KBM-7 (cell line): ENCODE results near the gene NCOA5.

Experiments
- DNase-seq: peaks from one replicate; pipeline ENCODE4 v3.0.0-alpha.2; 2015
- in situ Hi-C: fragments of 300-500 bp; cut with MboI; formaldehyde crosslinking; loops from 2 replicates; pipeline ENCODE4 v1.14.3; 2020; ENCODE audit warnings: low sequenced_read_pairs, low pct_unique_long_range_greater_than_20kb, mixed read lengths

Gene NCOA5

DNA sequence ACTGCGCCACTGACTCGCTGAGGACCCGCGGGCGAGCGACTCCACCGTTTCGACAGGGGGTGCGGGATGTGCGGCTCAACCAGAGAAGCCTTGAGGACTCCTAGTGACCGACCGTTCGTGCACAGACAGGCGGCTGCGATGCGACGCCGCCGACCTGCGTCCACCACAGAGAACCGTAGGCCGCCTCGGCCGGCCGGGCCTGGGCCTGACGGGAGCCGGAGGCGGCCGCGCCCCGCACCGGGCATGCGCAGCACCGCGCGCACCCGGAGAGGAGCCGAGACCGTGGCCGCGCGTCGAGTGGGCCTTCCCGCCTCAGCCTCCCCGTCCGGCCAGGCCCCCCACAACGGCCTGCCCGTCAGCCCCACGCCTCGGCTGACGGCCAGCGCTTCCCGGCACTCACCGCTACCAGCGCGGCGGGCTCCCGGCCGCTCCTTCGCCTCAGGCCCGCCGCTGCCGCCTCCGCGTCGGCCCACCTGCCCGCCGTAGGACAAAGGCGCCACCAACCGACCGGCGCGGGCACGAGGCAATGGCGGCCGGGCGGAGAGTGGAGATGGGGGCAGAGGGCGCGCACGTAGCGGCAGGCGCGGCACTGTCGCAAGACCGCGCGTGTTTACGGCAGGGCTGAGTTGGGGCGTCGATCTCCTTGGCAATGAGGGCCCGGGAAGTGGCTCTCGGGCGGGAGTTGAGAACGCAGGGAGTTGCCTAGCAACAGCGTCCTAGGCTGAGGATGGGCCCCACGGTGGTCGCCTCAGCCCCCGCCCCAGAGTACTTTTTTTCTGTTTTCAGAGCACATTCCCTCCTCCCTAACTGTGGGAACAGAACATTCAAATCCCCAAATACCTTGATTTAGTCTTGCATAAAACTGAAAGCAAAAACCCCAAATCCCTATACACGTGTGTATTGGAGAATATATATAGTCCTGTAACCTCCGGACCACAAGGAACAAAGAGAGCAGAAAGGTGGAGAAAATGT is at the start of gene NCOA5:
Gene NCOA5, minus strand, starts transcription at position 546 of the 972 bp plus-strand sequence. CDS start 10,538 bp downstream, outside the sequence.
- in situ Hi-C loops, result no loop called here
- peak; percentile 97 for DNase-seq

DNA sequence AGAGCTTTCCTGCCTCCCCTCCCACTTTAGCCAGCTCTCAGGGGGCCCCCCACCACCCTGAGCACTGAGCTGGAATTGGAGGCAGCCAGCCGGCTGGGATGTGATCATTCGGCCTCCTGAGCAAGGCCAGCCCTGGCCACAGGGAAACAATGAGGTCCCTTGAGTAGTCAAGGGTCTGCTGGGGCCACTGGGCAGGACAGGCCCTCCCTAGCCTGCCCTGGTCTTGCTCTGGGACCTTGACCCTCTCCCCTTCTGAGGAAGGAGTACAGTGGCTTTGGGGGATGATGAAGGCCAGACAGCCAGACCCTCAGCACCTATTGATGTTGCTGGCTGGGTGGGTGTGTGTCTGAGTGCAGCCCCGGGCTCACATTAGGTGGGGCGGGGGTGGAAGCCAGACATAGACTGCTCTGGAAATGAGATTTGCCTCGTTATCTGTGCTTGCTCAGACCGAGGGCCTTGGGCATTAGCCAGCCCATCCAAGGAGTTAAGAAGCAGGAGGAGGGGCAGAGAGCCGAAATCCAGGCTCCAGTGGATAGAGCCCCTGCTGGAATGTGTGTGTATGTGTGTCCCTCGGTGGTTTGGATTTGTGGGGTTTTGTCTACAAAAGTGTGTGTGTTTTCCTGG is 49.6 kb upstream of the NCOA5 start:
- DNase-seq, result no peak
- in situ Hi-C loops, result loop anchor here (25.0 kb wide), 1 partner anchor 298 kb away; no protein-coding TSS in a partner anchor

DNA sequence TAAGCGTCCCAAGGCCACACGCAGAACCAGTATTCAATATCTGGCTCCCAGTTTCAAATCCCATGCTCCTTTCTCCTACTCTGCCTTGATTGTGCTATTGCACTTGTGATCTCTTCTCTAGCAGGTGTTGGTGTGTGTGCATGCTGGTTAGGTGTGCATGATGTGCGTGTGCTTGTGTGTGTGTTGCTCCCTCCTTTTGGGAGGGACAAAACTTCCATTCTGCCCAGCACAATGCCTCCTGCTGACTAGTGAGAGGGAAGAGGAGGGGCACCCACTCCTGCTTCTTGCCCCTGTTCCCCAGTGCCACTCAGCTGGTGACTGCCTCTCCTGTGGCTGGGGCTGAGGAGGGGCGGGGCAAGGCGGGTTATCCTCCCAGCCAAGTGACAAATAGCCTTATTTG is 48.1 kb upstream of the NCOA5 start:
- no peak for DNase-seq
- in situ Hi-C loops, result loop anchor here (25.0 kb wide), 1 partner anchor 299 kb away; no protein-coding TSS in a partner anchor

DNA sequence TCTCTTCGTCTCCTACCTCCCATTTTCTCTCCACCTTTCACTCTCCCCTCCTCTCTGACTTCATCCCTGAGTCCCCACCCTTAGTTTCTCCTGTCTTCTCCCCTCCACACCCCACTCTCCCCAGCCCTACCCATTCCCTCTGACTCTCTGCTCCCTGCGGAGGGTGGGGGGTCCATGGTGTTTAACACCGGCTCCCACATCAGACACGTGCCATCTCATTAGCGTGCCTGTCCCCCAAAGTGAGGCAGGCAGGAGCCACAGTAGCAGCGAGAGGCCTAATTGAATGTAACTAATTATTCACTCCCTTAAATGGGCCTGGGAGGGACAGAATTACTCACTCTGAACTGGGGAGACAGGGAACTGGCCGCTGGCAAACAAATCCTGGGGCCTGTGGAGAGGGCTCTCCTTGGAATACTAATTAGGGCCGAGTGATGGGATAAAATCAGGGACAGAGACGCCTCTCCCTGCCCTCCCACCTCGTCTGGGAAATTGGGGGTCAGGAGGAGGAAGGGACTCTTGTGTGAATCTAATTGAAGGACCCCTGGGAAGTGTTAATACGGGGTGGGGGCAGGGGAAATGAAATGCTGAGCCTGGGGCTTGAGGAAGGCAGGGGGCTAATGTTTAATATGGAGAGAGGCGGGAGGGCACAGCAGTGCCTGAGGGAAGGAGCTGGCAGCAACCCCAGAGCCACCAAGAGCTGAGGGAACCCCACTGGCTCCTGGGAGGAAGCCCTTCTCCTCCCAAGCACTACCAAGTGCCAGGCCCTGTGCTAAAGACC is 46.3 kb upstream of the NCOA5 start:
- in situ Hi-C loops, result loop anchor here (25.0 kb wide), 1 partner anchor 301 kb away; no protein-coding TSS in a partner anchor
- no peak for DNase-seq

DNA sequence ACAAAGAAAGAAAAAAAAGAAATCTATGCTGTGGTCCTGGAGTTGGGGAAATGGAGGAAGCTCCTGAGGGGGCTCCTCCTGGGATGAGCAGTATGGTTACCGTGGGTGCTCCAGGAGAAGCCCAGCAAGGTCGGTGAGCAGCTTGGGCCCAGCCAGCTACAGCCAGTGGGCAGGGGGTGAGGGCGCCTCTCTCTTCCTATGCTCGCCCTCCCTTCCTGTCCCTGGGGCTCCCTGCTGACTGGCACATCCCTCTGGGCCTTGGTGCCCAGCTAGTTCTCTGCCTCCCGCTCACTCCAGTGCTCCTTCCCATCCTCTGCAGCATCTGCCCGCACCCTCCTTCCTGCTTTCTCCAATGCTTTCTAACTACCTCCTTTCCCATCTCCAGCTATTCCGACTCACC is 45.0 kb upstream of the NCOA5 start:
- in situ Hi-C loops, result loop anchor here (25.0 kb wide), 1 partner anchor 303 kb away; no protein-coding TSS in a partner anchor
- DNase-seq, result no peak

DNA sequence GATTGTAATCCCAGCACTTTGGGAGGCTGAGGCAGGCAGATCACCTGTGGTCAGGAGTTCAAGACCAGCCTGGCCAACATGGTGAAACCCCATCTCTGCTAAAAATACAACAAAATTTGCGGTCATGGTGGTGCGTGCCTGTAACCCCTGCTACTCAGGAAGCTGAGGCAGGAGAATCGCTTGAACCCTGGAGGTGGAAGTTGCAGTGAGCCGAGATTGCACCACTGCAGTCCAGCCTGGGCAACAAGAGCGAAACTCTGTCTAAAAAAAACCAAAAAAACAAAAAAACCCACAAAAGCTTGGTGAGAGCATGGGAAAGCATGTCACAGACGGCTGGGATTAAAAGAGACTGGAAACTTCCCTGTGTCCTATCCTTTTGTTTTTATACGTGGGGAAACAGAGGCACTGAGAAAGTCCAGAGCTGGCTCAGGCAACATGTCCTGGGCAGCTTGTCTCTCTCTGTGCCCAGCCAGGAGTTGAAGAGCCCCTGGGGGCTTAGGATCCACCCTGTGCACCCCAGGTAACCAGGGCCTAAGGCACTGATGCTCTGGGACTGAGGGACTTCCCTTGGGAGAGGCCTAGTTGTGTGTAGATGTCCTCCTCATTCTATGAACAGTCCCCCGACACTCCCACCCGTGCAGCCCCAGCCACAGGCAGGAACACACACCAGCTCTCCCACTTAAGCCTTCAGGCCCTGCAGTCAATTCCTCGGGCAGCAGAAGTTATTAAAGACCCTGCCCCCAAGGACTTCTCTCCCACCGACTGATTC is 44.3 kb upstream of the NCOA5 start:
- in situ Hi-C loops, result loop anchor here (25.0 kb wide), 1 partner anchor 303 kb away; no protein-coding TSS in a partner anchor

DNA sequence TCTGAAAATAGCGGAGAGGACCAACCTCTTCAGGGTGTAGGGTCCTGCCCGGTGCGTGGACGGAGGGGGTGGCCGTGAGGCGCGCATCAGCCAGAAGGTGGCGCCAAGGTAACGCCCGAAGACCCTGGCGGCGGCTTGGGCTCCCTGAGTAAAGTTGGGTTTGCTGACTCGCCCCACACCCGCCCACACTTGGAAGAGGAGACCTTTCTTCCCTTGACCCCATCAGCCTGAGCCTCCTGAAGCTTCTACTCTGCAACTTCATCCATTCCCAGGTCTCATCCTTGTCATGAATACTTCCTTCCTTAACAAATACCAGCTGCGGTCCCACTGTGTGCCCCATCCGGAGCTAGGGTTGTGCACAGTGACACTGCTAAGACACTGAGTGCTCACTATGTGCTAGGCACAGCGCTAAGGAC is 43.0 kb upstream of the NCOA5 start:
- peak; percentile 77 for DNase-seq
- in situ Hi-C loops, result loop anchor here (25.0 kb wide), 1 partner anchor 305 kb away; no protein-coding TSS in a partner anchor

More for the DNA sequence above, 44.3 kb upstream of the NCOA5 start:
- no peak for DNase-seq

DNA sequence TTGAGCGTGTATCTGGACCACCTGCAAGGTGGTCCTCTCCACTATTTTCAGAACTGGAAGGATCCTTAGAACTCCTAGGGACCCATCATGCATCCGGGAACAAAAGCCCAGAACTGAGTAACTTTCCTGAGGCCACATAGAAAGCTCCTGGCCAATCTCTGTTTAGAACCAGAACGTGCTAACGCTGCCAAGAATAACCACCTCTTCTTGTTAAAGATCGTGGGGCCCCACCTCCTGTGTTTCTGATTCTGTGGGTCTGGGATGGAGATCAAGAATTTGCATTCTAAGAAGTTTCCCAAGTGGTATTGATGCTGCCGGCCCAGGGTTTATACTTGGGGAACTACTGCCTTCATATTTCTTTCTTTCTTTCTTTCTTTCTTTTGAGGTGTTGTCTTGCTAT is 41.6 kb upstream of the NCOA5 start:
- no peak for DNase-seq
- in situ Hi-C loops, result loop anchor here (25.0 kb wide), 1 partner anchor 306 kb away; no protein-coding TSS in a partner anchor

DNA sequence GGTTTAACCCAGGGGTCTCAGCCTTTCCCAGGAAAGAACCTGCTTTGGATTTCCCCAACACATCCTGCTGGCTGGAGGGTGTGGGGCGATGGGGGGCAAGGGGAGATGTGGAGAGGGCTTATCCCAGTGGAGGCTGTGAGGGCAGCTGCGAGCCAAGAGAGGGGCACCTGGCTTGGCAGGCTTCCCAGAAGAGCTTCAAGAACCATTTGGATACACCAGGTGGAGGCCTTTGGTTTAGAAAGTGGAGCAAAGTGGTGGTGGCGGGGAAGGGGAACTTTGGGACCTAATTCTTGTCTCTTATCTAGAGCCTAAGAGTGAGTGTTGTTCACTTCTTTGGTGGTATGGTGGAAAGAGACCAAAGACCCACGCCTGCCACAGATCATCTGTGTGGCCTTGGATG is 40.8 kb upstream of the NCOA5 start:
- DNase-seq, result no peak
- in situ Hi-C loops, result loop anchor here (25.0 kb wide), 1 partner anchor 307 kb away; no protein-coding TSS in a partner anchor

DNA sequence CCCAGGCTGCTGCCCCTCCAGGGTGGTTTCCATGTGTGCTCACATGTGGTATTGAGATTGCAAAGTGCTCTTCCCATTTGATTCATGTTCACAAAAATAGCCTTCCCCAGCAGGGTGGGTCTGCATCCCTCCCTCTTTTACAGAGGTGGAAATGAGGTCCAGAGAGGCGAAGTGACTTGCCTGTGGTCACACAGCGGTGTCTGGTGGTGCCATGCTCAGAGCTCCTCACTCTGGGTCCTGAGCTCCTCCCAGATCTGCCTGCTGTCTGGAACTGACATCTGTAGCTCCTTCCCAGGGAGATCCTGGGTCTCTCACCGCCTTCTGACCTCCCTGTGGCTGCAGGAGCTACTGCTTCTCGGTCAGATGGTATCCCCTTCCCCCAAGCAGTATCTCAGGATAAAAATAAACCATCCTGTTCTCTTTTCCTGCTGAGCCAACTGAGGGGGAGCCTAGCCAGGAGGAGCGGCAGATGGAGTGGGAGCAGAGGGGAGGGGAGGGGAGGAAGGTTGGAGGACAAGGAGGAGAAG is 40.3 kb upstream of the NCOA5 start:
- in situ Hi-C loops, result loop anchor here (25.0 kb wide), 1 partner anchor 307 kb away; no protein-coding TSS in a partner anchor
- DNase-seq, result no peak

DNA sequence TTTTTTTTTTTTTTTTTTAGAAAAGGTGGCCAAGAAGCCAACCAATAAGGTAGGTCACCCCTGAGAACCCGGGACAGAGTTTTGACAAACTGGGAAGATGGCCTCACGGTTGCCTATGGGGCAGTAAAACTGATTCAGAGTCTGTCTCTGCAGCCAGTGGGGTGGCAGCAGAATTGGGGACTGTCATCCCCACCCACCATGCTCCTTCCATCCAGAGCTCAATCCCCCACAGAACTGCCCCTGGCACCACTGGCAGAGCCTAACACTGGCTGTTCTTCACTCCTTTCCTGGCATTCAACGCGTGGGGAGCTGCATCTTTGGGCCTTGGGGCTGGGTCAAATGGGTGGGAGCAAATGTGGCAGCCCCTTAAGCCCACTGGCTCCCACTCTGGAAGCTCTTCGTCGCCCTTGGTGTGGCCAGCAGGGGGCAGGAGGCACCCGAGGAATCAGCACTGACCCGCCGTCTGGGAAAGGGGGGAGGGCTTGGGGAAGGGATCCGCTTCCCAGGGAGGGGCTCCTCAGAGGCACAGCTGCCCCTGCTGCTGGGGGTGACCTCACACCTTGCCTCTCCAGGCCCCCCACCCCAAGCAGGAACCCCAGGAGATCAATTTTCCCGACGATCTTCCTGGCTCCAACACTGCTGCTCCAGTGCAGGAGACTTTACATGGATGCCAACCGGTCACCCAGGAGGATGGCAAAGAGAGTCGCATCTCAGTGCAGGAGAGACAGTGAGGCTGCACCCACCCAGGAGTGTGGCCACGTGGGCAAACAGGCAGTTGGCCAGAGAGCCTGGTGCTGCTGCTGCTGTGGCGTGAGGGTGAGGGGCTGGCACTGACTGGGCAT is 38.8 kb upstream of the NCOA5 start:
- peak; percentile 16 for DNase-seq
- in situ Hi-C loops, result loop anchor here (25.0 kb wide), 1 partner anchor 309 kb away; no protein-coding TSS in a partner anchor

DNA sequence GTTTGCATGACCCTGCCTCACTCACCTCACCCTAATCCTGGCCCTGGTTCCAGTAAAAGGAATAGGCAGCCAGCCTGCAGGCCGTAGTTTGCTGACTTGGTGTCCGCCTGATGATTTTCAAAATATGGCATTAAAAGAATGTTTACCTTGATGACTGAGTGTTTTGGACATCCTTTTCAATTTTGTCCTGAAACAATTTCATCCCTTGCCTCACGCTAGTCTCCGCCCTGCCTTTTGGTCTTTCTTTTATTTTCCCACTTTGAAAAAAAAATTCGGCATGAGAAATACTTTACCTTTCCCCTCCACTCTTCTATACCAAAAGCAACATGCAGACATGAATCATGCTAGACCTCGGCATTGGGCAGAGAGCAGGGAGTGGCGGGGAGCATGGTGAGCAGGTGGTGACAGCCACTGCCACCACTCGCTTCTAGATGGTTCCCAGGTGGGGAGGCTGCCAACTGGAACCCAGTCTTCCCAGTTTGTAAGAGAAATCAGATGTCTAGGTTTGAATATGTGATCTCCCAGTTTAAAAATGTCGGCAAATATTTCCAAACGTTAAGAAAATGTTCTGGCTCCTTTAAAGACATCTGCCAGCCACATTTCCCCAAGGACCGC is 37.7 kb upstream of the NCOA5 start:
- no peak for DNase-seq
- in situ Hi-C loops, result loop anchor here (25.0 kb wide), 1 partner anchor 310 kb away; no protein-coding TSS in a partner anchor

DNA sequence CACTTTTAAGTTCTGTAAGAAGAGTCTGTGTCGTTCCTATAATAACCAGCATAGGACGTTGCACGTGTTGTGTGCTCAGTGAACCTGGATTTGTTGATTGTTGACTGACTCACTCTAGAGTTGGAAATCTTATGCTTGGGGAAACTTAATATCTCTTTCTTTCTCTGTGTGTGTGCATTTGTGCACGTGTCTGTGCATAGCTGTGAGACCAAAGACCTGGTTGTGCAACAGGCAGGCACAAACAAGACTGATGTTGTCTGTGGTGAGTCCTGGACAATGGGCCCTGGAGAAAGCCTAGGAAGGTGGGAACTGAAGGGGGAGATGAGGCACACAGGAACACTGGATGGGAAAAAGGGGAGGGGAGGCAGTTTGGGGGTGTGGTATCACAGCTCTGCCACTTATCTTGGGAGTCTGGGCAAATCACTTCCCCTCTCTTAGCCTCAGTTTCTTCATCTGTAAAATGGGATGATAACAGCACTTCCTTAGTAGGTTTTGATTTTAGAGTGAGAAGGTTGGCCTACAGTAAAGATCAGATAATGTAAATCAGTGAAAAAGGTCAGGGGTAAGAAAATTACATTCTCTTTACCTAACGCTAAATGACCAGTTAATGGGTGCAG is 36.8 kb upstream of the NCOA5 start:
- no peak for DNase-seq
- in situ Hi-C loops, result loop anchor here (25.0 kb wide), 1 partner anchor 311 kb away; no protein-coding TSS in a partner anchor

DNA sequence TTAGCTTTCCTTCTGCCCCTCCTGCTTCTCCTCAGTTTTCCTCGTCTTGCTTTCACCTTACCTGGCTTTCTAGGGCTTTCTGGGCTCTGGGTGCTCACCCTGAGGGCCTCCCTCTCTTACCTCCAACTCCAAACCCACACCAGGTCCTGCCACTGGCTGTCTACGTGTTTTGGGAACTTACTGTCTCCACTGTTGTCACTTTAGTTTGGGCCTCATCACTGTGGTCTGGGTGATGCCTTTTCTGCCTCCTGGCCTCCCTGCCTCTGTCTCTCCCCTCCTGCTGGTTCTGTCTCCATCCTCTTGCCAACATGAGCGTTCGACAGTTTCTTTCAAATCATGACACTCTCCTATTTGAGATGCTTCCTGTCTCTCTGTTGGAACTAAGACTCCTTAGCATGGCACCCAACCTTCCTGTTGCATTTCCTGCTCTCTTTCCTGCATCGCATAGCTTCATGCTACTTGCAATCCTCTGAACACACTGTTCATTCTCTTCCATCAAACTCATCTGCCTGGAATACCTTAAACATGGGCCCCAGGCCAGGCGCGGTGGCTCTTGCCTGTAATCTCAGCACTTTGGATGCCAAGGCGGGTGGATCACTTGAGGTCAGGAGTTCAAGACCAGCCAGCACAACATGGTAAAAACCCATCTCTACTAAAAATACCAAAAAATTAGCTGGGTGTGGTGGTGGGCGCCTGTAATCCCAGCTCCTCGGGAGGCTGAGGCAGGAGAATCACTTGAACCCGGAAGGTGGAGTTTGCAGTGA is 33.9 kb upstream of the NCOA5 start:
- no peak for DNase-seq
- in situ Hi-C loops, result no loop called here
